ENCODE measurements around the gene BMP3. TPM values are rescaled to one million over a fixed set of nuclear protein-coding genes. Genes with fewer than 3 reads are reported as not detected.

BMP3 gene
- total and polyA plus RNA-seq, 2 of the 8 experiments (the other 6 are each of a cell fraction or from before 2014, with no cell fraction given): 0.02 TPM; not detected in 1

DNA sequence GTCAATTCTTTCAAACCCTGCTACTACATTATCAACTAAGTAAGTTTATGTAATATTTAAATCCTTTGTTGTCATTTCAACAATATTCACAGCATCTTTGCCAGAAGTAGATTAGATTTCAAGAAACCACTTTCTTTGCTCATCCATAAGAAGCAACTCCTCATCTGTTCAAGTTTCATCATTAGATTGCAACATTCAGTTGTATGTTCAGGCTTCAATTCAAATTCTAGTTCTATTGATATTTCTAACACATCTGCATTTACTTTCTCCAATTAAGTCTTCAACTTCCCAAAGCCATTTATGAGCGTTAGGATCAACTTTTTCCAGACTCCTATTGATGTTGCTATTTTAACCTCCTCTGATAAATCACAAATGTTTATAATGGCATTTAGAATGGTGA is 66.1 kb downstream of the BMP3 start:
- Histone ChIP-seq H3K79me2 (ENCODE audit: control insufficient read depth in 1 of 2, insufficient read depth in 2 of 2, low read length in 2 of 2) (no peaks in the 10 kb centered on the region), H2AK5ac (ENCODE audit: low read depth, low read length) (no peak overlapping the region), H3K9me3 (ENCODE audit: insufficient read depth in 2 of 2, low read depth in 1 of 2, low read length in 1 of 2) (no peaks in the 10 kb centered on the region), H2BK15ac (ENCODE audit: low read length) (no peak overlapping the region), H3K18ac (ENCODE audit: extremely low read depth, low read length) (no peak overlapping the region), H3K4me2 (ENCODE audit: insufficient read depth in 1 of 2, low read depth in 2 of 2, low read length in 2 of 2) (no peak overlapping the region), H4K91ac (replicated peaks; ENCODE audit: insufficient read length, low read length) (no peak overlapping the region), H2AFZ (ENCODE audit: low read length) (no peak overlapping the region), H3K4ac (replicated peaks; ENCODE audit: insufficient read length, low read depth, low read length) (no peak overlapping the region), H3K4me3 (ENCODE audit: extremely low read depth in 1 of 4, insufficient read depth in 2 of 4, low read depth in 3 of 4, low read length in 4 of 4) (no peak overlapping the region), H2BK12ac (ENCODE audit: low read depth, low read length) (no peak overlapping the region), H3K23me2 (ENCODE audit: low read depth, low read length) (no peaks in the 10 kb centered on the region; the same call in 1 of the 2 replicates), H4K8ac (ENCODE audit: extremely low read depth, insufficient read depth, low read length) (no peak overlapping the region), H3K79me1 (ENCODE audit: low read depth, low read length) (no peaks in the 10 kb centered on the region), H2BK20ac (ENCODE audit: low read length) (no peak overlapping the region), H3K27ac (ENCODE audit: low read depth, low read length) (no peak overlapping the region), H2BK5ac (ENCODE audit: low read depth, low read length) (no peak overlapping the region), H3K9ac (replicated peaks in 1 of 4; ENCODE audit: extremely low read depth in 1 of 4, low read depth in 3 of 4, low read length in 3 of 4) (no peak overlapping the region), H2BK120ac (replicated peaks; ENCODE audit: low read depth, low read length) (no peak overlapping the region), H3K4me1 (replicated peaks in 1 of 4; ENCODE audit: control insufficient read depth in 3 of 4, insufficient read depth in 4 of 4, low read length in 3 of 4) (no peaks in the 10 kb centered on the region), H3K14ac (ENCODE audit: insufficient read length) (no peak overlapping the region), H3K23ac (ENCODE audit: insufficient read length) (no peak overlapping the region), H3K36me3 (ENCODE audit: control insufficient read depth in 2 of 4, insufficient read depth in 4 of 4, low read length in 3 of 4) (no peaks in the 10 kb centered on the region), H4K20me1 (replicated peaks in 1 of 2; ENCODE audit: control insufficient read depth in 1 of 2, insufficient read depth in 2 of 2, low read length in 2 of 2) (no peaks in the 10 kb centered on the region), H3K27me3 (replicated peaks in 1 of 4; ENCODE audit: control insufficient read depth in 3 of 4, extremely low read depth in 1 of 4, insufficient read depth in 3 of 4, low read length in 3 of 4) (no peaks in the 10 kb centered on the region), H3K56ac (replicated peaks; ENCODE audit: insufficient read length, low read depth, low read length) (no peak overlapping the region), H4K5ac (ENCODE audit: insufficient read length, low read depth, low read length) (no peak overlapping the region)
- WGBS, 2 experiments (ENCODE audit: extremely low coverage in 1 of 2, insufficient coverage in 1 of 2, insufficient read length in 1 of 2, insufficient replicate concordance in 2 of 2, low coverage in 1 of 2, low lambda C conversion rate in 2 of 2, missing lambda C conversion rate in 1 of 2): 100% methylated on average over 1 of the region's 1 CpG; no CpG with 5 or more reads in 1 of the 2 experiments
- TF ChIP-seq, protein P1, sequence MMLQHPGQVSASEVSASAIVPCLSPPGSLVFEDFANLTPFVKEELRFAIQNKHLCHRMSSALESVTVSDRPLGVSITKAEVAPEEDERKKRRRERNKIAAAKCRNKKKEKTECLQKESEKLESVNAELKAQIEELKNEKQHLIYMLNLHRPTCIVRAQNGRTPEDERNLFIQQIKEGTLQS (IDR thresholded peaks at IDR 0.05; ENCODE audit: insufficient read depth, low read depth, low read length): no peak
- TF ChIP-seq, protein P2, sequence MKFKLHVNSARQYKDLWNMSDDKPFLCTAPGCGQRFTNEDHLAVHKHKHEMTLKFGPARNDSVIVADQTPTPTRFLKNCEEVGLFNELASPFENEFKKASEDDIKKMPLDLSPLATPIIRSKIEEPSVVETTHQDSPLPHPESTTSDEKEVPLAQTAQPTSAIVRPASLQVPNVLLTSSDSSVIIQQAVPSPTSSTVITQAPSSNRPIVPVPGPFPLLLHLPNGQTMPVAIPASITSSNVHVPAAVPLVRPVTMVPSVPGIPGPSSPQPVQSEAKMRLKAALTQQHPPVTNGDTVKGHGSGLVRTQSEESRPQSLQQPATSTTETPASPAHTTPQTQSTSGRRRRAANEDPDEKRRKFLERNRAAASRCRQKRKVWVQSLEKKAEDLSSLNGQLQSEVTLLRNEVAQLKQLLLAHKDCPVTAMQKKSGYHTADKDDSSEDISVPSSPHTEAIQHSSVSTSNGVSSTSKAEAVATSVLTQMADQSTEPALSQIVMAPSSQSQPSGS (IDR thresholded peaks at IDR 0.05; ENCODE audit: low read length): no peak
- no peak for TF ChIP-seq SIN3A (conservative IDR thresholded peaks at IDR 0.05 in 1 of 2, IDR thresholded peaks at IDR 0.05 in 1 of 2; ENCODE audit: low read depth in 1 of 2, low read length in 2 of 2)
- no peak for DNase-seq (ENCODE audit: low read depth in 1 of 2, low spot score in 2 of 2)
- POLR2A ChIA-PET (ENCODE audit: partially characterized antibody): no interaction called here
- no peak for FAIRE-seq
- CTCF ChIA-PET (ENCODE audit: partially characterized antibody): no interaction called here
